IPS-11a (cell line): ENCODE results near the gene CELF2.

Source experiments
- H3K4me3 ChIP-seq: one replicate; pipeline ENCODE4 v1.5.1; 2013; ENCODE audit warnings: low read depth, low read length, control low read depth

The CELF2 gene

DNA sequence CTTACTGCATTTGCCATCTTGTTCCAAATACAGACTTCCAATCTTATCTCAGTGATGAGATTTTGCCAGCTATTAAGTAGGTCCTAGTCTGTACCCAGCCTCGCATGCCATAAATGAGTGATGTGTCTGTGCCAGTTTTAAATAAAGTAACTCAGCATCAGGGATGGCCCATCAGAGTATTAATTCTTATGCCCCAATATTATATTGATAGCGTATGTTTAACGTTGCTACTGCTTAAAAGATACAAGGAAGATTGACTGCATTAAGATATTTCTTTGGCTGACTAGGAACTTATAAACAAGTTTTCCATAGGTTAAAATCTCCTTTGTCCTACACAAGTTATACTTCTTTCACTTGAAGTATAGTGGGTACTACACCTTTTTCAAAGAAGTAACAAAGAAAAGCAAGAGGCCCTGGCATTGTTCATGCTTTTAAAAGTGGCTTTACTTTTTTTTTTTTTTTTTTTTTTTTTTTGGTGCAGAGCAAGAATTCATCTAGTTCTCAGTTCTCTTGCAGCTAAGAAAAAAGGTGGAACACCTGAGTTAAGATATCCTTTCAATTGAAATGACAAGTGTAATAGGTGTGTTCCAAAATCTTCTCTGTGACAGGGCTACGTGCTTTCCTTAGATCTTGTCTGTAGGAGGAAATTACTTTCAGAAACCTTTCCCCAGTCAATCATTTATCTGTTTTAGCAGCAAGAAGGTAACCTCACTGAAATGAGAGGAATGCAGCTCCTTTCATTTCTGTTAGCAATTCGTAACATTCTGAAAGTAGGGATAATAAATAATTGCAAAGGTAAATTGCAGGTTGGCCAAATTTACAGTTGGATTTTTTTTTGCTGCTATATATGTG lies 245.0 kb downstream of the CELF2 start:
- no peak overlapping the region for H3K4me3 ChIP-seq

GRCh38 chr10:11263767-11264166 lies 246.1 kb downstream of the CELF2 start:
- no peak overlapping the region for H3K4me3 ChIP-seq

DNA sequence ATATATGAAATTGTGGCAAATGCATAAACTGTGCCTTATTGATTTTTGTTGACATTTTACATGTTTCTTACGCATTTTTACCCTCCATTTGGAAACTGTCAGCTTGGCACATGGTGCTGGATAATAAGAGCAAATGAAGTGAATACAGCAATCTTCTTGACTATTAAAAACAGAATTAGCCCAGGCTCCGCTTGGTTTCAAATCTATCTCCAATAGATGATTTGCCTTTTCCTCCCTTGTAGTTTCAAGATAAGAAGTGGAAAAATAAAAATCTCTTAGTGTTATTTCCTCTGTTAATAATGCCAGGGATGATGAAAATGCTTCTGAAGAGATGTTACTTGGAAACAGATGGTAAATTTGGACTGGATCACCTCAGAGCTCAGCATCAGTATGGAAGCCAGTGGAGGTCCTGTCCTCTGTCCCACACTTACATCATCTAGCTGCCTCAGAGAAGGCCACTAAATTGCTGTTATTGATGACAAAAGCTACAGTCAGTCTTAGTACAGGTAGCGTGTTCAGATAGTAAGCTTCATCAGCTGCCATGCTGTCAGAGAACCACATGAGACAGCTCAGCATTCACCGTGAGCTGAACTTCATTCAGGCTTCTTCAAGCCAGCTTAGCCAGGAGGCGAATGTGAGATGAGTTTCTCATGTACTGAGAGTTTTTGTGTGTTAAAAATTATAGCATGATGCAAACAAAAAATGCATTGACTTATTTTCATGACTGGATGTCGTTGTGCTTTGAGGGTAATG lies 246.8 kb downstream of the CELF2 start:
- H3K4me3 ChIP-seq, result no peak overlapping the region

- no peak overlapping the region for H3K4me3 ChIP-seq
Observed at GRCh38 chr10:11265484-11265883, 247.8 kb downstream of the CELF2 start.

DNA sequence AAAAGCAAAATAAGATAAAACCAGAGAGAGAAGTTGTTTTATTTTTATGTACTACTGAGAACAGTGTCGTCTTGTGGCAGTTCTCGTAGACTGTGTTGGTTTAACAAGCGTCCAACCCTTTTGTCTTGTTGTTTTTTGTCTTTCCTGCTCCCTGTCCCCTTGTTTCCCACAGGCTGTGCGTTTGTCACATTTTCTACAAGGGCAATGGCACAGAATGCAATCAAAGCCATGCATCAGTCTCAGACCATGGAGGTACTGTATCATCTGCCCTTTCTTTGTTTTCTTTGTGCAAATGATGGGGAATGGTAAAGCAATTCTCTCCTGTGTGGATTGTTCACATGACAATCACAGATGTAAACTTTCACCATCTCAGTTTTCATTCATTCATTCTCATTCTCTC lies 248.8 kb downstream of the CELF2 start:
- H3K4me3 ChIP-seq, result no peak overlapping the region

GRCh38 chr10:11270135-11270857 lies 252.6 kb downstream of the CELF2 start:
- no peak overlapping the region for H3K4me3 ChIP-seq

GRCh38 chr10:11270858-11271179 lies 253.1 kb downstream of the CELF2 start:
- no peak overlapping the region for H3K4me3 ChIP-seq

- no peak overlapping the region for H3K4me3 ChIP-seq
Observed at GRCh38 chr10:11272915-11273389, 255.3 kb downstream of the CELF2 start.

DNA sequence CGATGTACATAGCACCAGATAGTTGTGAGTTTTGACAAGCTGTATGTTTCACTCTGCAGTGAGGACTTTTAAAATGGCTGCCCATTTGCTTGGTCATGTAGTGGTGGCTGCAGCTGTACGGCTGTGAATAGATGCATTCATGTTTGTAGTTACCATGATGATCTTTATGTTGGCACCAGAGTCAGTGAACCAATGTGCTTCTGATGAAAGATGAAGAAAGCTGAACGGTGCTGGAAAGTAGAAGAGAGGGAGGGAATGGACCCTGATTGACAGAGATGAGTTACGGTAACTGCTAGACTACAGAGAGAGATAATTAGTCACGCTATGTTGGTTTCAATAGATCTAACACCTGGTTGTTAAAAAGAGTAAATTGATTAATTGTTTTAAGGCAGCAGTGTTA lies 256.8 kb downstream of the CELF2 start:
- H3K4me3 ChIP-seq, result no peak overlapping the region

- H3K4me3 ChIP-seq, result no peak overlapping the region
Observed at GRCh38 chr10:11275651-11276050, 258.0 kb downstream of the CELF2 start.

DNA sequence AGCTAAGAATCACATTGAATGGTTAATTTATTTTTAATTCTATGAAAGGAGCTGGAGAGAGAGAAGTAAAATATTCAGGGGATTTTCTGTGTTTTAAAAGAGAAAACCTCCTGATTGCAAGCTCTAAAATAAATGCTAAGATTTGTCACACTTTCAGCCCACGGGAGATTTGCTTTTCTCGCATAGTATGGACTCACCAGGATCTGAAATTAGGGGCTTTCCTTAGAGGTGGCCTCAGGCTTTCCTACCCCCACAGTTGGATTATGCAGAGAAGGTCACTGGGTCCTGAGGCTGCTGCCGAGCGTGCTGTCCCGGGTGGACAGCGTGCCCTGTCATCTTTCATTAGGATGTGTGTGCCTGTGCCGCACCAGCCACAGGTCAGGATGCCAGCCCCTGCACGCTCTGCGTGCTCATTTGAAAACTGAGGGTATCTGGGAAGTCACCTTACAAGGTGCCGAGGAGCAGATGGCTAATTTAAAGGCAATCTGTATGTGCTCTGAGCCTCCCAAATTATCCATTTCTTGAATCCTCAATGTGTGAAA lies 258.8 kb downstream of the CELF2 start:
- H3K4me3 ChIP-seq, result no peak overlapping the region

DNA sequence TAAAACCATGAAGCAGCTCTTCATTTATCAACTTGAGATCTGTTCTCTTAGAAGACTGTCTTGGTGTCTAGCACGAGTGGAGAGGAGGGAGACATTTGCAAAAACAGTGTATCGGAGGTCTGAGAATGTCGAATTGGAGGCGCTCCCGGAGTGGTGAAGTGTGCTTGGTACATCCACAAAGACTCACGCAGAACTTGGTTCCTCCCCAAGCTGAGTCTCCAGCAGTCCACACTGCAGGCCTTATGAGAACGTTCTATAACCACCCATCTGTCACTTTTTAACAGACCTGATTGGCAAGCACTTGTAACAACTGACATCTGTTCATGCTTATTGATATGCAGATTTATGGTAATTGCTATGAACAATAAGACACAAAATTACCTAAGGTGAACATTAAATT lies 261.6 kb downstream of the CELF2 start:
- no peak overlapping the region for H3K4me3 ChIP-seq

DNA sequence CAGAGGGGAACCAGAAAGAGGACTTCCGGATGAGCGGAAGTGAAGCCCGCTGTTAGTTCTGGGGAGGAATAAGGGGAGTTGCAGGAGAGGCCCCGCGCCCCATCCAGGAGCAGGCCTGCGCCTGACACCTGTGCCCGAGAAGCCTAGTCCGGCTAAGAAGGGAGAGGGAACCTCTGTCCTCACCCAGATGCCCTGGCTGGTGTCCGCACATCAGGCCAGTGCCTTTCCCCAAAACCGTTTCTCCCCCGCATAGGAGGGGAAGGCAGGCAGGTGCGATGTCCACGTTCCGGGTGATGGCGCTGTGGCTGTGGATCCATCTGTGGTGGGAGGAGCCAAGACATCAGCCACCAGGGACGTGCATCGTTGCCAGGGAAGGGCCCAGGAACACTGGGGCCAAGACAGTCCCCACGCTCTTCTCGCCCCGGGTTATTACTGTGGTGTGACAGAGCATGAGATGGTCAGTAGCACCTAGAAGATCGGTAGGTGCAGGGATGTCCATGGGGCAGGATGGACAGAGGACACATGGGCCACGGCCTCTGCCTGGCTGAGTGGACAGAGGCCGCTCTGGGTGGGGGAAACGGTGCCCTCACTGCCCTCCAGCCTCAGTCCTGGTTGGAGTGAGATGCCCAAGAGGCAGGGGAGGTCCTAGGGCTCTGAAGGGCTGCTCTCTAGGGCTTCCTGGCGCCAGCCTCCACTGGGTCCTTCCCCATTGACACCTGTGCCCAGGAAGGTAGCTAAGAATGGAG lies 262.7 kb downstream of the CELF2 start:
- H3K4me3 ChIP-seq, result no peak overlapping the region

GRCh38 chr10:11282156-11282555 lies 264.5 kb downstream of the CELF2 start:
- no peak overlapping the region for H3K4me3 ChIP-seq

- H3K4me3 ChIP-seq, result no peak overlapping the region
Observed at GRCh38 chr10:11282661-11283060, 265.0 kb downstream of the CELF2 start.

DNA sequence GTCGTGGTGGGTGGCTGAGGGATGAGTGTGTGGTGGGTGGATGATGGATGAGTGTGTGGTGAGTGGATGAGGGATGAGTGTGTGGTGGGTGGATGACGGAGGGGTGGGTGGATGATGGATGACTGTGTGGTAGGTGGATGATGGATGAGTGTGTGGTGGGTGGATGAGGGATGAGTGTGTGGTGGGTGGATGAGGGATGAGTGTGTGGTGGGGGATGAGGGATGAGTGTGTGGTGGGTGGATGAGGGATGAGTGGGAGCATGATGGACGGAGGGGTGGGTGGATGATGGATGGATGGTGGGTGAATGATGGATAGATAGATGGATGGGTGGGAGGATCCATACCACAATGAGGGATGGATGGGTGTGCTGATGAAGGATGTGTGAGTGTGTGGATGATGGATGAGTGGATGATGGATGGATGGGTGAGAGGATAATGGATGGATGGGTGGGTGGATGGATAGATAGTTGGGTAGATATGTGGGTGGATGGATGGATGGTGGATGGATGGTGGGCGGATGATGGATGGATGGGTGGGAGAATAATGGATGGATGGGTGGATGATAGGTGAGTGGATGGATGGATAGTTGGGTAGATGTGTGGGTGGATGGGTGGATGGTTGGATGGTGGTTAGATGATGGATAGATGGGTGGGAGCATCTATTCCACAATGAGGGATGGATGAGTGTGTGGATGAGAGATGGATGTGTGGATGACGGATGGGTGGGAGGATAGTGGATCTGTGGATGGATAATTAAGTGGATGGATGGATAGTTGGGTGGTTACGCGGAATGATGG lies 266.8 kb downstream of the CELF2 start:
- no peak overlapping the region for H3K4me3 ChIP-seq

- no peak overlapping the region for H3K4me3 ChIP-seq
Observed at GRCh38 chr10:11285171-11285570, 267.5 kb downstream of the CELF2 start.

DNA sequence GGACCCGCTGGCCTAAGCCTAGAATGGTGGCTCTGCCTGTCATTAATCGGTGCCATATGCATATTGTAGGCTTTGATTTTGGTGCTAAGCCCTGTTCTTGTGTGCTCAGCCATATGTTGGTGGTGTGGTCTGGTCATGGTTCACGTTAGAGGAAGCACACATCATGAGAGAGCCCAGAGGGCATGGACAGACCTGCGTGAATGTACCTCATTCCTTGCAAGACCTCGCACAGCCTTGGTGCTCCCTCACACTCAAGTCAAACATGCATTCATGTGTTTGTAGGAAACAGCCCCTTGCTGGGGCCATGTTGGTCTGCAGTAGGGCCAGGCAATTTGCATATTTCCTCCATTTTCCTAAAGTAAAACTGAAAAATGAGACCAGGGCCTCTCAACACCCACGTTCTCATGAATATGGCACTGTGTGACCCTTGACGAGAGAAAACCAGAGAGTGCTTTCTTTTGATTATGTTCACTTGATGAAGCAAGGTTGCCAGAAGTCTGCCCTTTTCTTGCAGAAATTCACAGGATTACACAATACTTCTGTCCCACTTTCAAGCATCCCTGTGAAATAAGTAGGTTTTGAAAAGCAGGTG lies 268.7 kb downstream of the CELF2 start:
- H3K4me3 ChIP-seq, result no peak overlapping the region

GRCh38 chr10:11288302-11288701 lies 270.6 kb downstream of the CELF2 start:
- H3K4me3 ChIP-seq, result no peak overlapping the region
